Nephron progenitor cell (in vitro differentiated cells): ENCODE results near the gene COL18A1.
A peak's percentile ranks its signal among the peaks of the same experiment; 100 is the strongest.

ENCODE experiments used
- DNase-seq: peaks from one replicate; pipeline ENCODE4 v3.0.0; 2021
- H3K27ac Mint-ChIP-seq: 2 replicates; pipeline ENCODE4 v1.8.0; 2021; ENCODE audit warnings: mild to moderate bottlenecking, moderate library complexity, mixed read lengths
- H3K27me3 Mint-ChIP-seq: 2 replicates; pipeline ENCODE4 v1.8.0; 2021; ENCODE audit warnings: mild to moderate bottlenecking, low read depth, mixed read lengths; ENCODE audit not compliant: poor library complexity
- H3K36me3 Mint-ChIP-seq: 2 replicates; pipeline ENCODE4 v1.8.0; 2021; ENCODE audit warnings: low read depth, mixed read lengths
- H3K4me1 Mint-ChIP-seq: 2 replicates; pipeline ENCODE4 v1.8.0; 2021; ENCODE audit warnings: mixed read lengths
- H3K4me3 Mint-ChIP-seq: 2 replicates; pipeline ENCODE4 v1.8.0; 2021; ENCODE audit warnings: mild to moderate bottlenecking, moderate library complexity, mixed read lengths
- H3K9me3 Mint-ChIP-seq: 2 replicates; pipeline ENCODE4 v1.8.0; 2021; ENCODE audit warnings: mild to moderate bottlenecking, moderate library complexity, mixed read lengths
- CTCF ChIP-seq: fragments of 200-600 bp; sonication (generic); IDR thresholded peaks from 2 replicates; pipeline ENCODE4 v1.5.0; 2021; ENCODE audit warnings: antibody characterized with exemption

Gene COL18A1

GRCh38 chr21:45519182-45519581 lies 114.2 kb downstream of the COL18A1 start:
- no peak for TF ChIP-seq CTCF
- Mint-ChIP-seq H3K4me3 (no peak overlapping the region), H3K9me3 (peaks cover 53% of the 10 kb centered on the region), H3K4me1 (no peaks in the 10 kb centered on the region), H3K27ac (no peak overlapping the region), H3K27me3 (no peaks in the 10 kb centered on the region), H3K36me3 (peaks cover 67% of the 10 kb centered on the region)
- DNase-seq = no peak

DNA sequence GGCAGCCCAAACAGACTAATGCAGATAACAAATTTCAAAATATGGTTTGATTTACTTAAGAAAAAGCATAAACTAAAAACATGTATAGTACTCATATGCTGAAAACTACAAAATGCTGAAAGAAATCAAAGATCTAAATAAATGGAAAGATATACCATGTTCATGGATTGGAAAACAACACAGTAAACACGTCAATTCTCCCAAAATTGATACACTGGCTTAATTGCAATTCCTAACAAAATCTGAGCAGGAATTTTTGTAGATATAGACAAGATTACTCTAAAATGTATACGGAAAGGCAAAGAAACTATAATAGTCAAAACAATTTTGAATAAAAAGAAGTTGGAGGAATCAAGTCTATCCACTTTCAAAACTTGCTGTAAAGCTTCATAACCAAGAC lies 116.3 kb downstream of the COL18A1 start:
- H3K9me3 Mint-ChIP-seq = peaks cover 53% of the 10 kb centered on the region
- no peak for TF ChIP-seq CTCF
- H3K4me3 Mint-ChIP-seq = no peak overlapping the region
- DNase-seq = no peak
- H3K27ac Mint-ChIP-seq = no peak overlapping the region
- peaks cover 71% of the 10 kb centered on the region for H3K36me3 Mint-ChIP-seq
- no peaks in the 10 kb centered on the region for H3K4me1 Mint-ChIP-seq
- H3K27me3 Mint-ChIP-seq = no peaks in the 10 kb centered on the region

GRCh38 chr21:45522381-45522780 lies 117.4 kb downstream of the COL18A1 start:
- Mint-ChIP-seq H3K4me3 (no peak overlapping the region), H3K4me1 (no peaks in the 10 kb centered on the region), H3K27me3 (no peaks in the 10 kb centered on the region), H3K27ac (no peak overlapping the region), H3K9me3 (peaks cover 50% of the 10 kb centered on the region), H3K36me3 (peaks cover 69% of the 10 kb centered on the region)
- no peak for DNase-seq
- no peak for TF ChIP-seq CTCF

DNA sequence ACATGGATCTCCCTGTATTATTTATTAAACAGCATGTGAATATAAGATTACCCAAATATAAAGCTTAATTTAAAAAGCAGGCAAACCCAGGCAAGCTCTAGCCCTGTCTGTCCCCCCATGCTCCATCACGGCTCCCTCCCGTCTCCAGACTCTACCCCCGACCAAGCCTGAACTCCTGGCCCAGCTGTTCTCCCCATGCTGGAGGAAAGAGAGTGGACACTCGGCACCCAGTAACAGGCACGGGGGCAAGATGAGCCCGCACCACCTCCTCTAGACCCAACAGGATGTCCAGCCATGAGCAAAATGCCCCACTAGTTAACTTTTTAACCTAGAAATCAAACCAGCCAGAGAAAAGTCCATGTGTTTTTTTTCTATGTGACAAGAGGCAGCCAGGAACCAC lies 118.0 kb downstream of the COL18A1 start:
- no peak for TF ChIP-seq CTCF
- Mint-ChIP-seq H3K9me3 (peaks cover 45% of the 10 kb centered on the region), H3K27me3 (no peaks in the 10 kb centered on the region), H3K4me1 (no peaks in the 10 kb centered on the region), H3K36me3 (peaks cover 66% of the 10 kb centered on the region), H3K4me3 (no peak overlapping the region), H3K27ac (no peak overlapping the region)
- no peak for DNase-seq

GRCh38 chr21:45523411-45524101 lies 118.6 kb downstream of the COL18A1 start:
- peak; percentile 0 for DNase-seq
- peaks cover 39% of the 10 kb centered on the region for H3K9me3 Mint-ChIP-seq
- no peaks in the 10 kb centered on the region for H3K27me3 Mint-ChIP-seq
- H3K27ac Mint-ChIP-seq = no peak overlapping the region
- H3K4me3 Mint-ChIP-seq = no peak overlapping the region
- H3K4me1 Mint-ChIP-seq = no peaks in the 10 kb centered on the region
- peaks cover 63% of the 10 kb centered on the region for H3K36me3 Mint-ChIP-seq
- TF ChIP-seq CTCF = no peak

DNA sequence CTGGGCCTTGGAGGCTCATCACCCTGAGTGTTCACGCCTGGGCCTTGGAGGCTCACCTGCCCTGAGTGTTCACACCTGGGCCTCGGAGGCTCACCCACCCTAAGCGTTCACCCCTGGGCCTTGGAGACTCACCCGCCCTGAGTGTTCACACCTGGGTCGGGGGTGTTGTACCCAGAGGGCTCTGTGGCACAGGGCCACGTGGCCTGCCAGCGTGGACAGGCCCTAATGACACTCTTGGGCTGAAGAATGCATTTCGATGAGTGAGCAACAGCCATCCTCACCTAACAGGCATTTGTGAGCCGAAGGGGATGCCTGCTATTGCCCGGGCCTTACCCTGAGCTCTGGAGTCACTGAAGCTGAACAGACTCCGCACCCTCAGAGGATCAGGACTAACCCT lies 119.8 kb downstream of the COL18A1 start:
- Mint-ChIP-seq H3K36me3 (peaks cover 51% of the 10 kb centered on the region), H3K27ac (no peak overlapping the region), H3K4me1 (no peaks in the 10 kb centered on the region), H3K27me3 (no peaks in the 10 kb centered on the region), H3K9me3 (peaks cover 27% of the 10 kb centered on the region), H3K4me3 (no peak overlapping the region)
- DNase-seq = no peak
- no peak for TF ChIP-seq CTCF
